ENCODE data around the gene FOXM1.
A peak's percentile ranks its signal among the peaks of the same experiment; 100 is the strongest.

The FOXM1 gene

DNA sequence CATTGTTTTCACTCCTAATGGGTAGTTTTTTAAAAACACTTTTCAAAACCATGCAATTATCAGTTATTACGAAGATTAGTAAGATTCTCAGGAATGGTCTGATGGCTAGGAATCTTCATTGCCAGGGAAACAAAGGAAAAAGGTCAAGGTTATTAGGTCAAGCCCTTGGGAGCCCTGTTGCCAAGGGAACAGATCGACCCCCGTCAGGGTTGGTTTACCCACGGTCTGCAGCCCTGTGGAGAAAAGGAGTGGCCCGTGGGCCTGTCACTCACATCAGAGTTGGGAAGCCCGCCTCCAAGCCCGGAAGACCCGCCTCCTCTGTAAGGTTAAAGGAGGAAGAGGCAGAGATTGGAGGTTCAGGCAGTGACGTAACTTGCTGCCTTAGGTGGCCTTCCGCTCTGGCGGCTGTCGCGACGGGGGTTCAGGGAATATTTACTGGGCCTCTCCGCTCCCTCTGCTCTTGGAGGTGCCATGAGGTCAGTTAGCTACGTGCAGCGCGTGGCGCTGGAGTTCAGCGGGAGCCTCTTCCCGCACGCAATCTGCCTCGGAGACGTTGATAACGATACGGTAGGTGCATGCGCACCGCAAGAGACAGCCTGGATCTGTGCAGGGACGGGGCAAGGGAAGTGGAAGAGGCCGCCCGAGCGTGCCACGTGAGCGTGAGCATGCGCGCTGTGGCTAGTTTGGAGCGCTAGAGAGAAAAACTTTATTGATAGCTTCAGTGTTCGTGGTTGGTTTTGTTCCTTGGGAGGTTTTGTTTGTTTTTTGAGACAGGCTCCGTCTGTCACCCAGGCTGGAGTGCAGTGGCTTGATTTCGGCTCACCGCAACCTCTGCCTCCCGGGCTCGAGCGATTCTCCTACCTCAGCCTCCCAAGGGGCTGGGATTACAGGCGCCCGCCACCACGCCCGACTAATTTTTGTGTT is 64.4 kb downstream of the FOXM1 start, which contains the start of gene ITFG2:
ITFG2 (plus strand) TSS at position 379 of the 924 bp plus-strand sequence; CDS start at position 472, 93 bp downstream.
- DNase-seq: peak; percentile 99
- H3K36me3 ChIP-seq: peaks cover 0 to 13% (median under 1%) of the 10 kb centered on the region in 3 donors
- H3K4me1 ChIP-seq: peaks cover 0 to 24% (median 13%) of the 10 kb centered on the region in 4 donors
- peak within 1 kb of the TSS; percentile 87 to 88 for H3K27ac ChIP-seq
- H3K4me3 ChIP-seq: peak within 1 kb of the TSS; percentile 63 to 71
- no peaks in the 10 kb centered on the region for H3K27me3 ChIP-seq
- H3K9me3 ChIP-seq: no peaks in the 10 kb centered on the region
- TF ChIP-seq, protein P1, sequence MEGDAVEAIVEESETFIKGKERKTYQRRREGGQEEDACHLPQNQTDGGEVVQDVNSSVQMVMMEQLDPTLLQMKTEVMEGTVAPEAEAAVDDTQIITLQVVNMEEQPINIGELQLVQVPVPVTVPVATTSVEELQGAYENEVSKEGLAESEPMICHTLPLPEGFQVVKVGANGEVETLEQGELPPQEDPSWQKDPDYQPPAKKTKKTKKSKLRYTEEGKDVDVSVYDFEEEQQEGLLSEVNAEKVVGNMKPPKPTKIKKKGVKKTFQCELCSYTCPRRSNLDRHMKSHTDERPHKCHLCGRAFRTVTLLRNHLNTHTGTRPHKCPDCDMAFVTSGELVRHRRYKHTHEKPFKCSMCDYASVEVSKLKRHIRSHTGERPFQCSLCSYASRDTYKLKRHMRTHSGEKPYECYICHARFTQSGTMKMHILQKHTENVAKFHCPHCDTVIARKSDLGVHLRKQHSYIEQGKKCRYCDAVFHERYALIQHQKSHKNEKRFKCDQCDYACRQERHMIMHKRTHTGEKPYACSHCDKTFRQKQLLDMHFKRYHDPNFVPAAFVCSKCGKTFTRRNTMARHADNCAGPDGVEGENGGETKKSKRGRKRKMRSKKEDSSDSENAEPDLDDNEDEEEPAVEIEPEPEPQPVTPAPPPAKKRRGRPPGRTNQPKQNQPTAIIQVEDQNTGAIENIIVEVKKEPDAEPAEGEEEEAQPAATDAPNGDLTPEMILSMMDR (IDR thresholded peaks at IDR 0.05): peak in 1 of 2 experiments; percentile 14
- intact Hi-C loops (cut with DNase I; ENCODE audit: low total_unique reads): no loop called here

DNA sequence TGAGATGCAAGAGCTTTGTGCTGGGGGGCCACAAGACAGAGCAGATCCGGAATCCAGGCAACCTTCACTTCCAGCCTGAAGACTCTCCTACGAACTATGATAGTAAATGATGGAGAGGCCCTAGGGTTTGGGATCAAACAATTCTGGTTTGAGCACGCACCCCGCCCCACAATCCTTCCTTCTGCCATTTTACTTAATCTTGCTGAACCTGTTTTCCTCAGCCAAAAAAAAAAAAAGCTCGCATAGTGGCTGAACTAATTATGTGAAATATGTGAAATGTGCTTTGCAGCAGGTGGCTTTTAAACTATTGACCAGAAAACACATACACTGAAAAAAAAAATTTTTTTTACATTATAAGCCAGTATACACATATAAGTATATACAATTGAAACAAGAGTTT is 65.2 kb downstream of the FOXM1 start:
- Histone ChIP-seq H3K9me3 (no peaks in the 10 kb centered on the region), H3K4me1 (peaks cover 0 to 24% (median 13%) of the 10 kb centered on the region in 4 donors), H3K4me3 (peak overlapping the region; percentile 63 to 71), H3K36me3 (peaks cover 0 to 7% (median 0%) of the 10 kb centered on the region in 3 donors), H3K27ac (peak overlapping the region; percentile 87 to 88), H3K27me3 (no peaks in the 10 kb centered on the region)
- TF ChIP-seq, protein P1 (IDR thresholded peaks at IDR 0.05): no peak
- no peak for DNase-seq
- intact Hi-C loops (cut with DNase I; ENCODE audit: low total_unique reads): no loop called here

Measured in tibial artery (tissue), 4 donors.